GM11168 (cell line): Measurements from ENCODE around the gene ARHGAP24.
"Not testable (repeated sequence)": the region's sequence is repeated elsewhere in the genome, so short reads cannot be mapped to it uniquely, and the experiment has no call there.

Source experiments
- in situ Hi-C: fragments of 300-500 bp; cut with MboI; formaldehyde crosslinking; loops from one replicate; pipeline ENCODE4 v1.12.0; 2022; ENCODE audit warnings: low sequenced_read_pairs; ENCODE audit not compliant: unreplicated experiment

Gene ARHGAP24

GRCh38 chr4:85869181-85869580 is 394.2 kb downstream of the ARHGAP24 start:
- in situ Hi-C loops, result no loop called here

- in situ Hi-C loops, result no loop called here
Measured at GRCh38 chr4:85870298-85871083, 395.5 kb downstream of the ARHGAP24 start.

- in situ Hi-C loops, result no loop called here
Measured at GRCh38 chr4:85873566-85873965, 398.6 kb downstream of the ARHGAP24 start.

GRCh38 chr4:85879518-85879917 is 404.6 kb downstream of the ARHGAP24 start:
- in situ Hi-C loops, result no loop called here

- in situ Hi-C loops, result no loop called here
Measured at GRCh38 chr4:85883180-85883579, 408.2 kb downstream of the ARHGAP24 start.

- in situ Hi-C loops, result no loop called here
Measured at GRCh38 chr4:85884251-85884650, 409.3 kb downstream of the ARHGAP24 start.

- in situ Hi-C loops, result no loop called here
Measured at GRCh38 chr4:85886665-85887064, 411.7 kb downstream of the ARHGAP24 start.

GRCh38 chr4:85889314-85889713 is 414.4 kb downstream of the ARHGAP24 start:
- in situ Hi-C loops, result no loop called here

GRCh38 chr4:85895755-85896154 is 420.8 kb downstream of the ARHGAP24 start:
- in situ Hi-C loops, result no loop called here

GRCh38 chr4:85898231-85898630 is 423.3 kb downstream of the ARHGAP24 start:
- in situ Hi-C loops, result no loop called here

GRCh38 chr4:85901500-85901899 is 426.6 kb downstream of the ARHGAP24 start:
- in situ Hi-C loops, result no loop called here

GRCh38 chr4:85902647-85903046 is 427.7 kb downstream of the ARHGAP24 start:
- in situ Hi-C loops, result not testable (repeated sequence)

- in situ Hi-C loops, result no loop called here
Measured at GRCh38 chr4:85905761-85906160, 430.8 kb downstream of the ARHGAP24 start.

GRCh38 chr4:85907001-85907400 is 432.1 kb downstream of the ARHGAP24 start:
- in situ Hi-C loops, result no loop called here

GRCh38 chr4:85909851-85910250 is 434.9 kb downstream of the ARHGAP24 start:
- in situ Hi-C loops, result no loop called here

GRCh38 chr4:85910985-85911384 is 436.0 kb downstream of the ARHGAP24 start:
- in situ Hi-C loops, result no loop called here

GRCh38 chr4:85913931-85914694 is 439.2 kb downstream of the ARHGAP24 start:
- in situ Hi-C loops, result no loop called here

GRCh38 chr4:85915570-85915969 is 440.6 kb downstream of the ARHGAP24 start:
- in situ Hi-C loops, result not testable (repeated sequence)

- in situ Hi-C loops, result no loop called here
Measured at GRCh38 chr4:85919200-85919887, 444.4 kb downstream of the ARHGAP24 start.

GRCh38 chr4:85925071-85925470 is 450.1 kb downstream of the ARHGAP24 start:
- in situ Hi-C loops, result no loop called here
